ENCODE measurements around the gene SLX4IP.

SLX4IP gene

DNA sequence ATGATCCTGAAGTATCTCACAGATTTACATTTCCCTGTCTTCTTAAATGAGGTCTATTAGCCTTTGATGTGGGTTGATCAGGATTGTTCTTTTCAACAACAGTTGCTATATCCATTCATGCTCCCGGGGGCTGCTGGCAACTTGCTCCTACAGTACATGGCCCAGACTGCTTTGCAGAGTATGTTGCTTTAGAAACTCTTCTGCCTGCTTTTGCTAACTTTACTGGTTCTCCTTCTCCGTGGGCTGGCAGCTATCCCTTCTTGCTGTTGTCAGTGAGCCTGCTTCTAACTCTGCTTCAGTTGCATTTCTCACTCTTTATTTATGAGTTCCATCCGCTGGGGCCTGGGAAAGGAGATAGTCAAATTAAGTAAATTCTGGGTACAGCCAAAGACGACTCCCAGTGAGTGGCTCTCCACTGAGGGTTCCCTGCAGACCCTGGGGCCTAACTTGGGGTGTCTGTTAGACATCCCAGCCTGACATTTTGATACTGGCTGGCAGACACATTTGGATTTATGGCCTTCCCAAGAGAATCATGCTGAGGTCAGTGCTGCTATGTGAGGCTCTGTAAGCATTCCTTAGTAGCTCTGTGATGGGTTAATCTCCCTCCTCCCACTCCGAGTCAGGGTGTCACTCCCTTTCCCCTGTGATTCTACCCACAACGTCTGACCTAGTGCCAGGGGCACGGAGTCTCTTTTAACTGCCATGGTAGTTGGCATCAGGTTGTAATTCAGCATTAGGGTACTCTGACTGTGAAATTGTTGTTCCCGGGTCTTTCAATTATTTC, 73.6 kb downstream of the SLX4IP start:
- DNase-seq (ENCODE audit: low read depth), result no peak
- TF ChIP-seq, protein P1, sequence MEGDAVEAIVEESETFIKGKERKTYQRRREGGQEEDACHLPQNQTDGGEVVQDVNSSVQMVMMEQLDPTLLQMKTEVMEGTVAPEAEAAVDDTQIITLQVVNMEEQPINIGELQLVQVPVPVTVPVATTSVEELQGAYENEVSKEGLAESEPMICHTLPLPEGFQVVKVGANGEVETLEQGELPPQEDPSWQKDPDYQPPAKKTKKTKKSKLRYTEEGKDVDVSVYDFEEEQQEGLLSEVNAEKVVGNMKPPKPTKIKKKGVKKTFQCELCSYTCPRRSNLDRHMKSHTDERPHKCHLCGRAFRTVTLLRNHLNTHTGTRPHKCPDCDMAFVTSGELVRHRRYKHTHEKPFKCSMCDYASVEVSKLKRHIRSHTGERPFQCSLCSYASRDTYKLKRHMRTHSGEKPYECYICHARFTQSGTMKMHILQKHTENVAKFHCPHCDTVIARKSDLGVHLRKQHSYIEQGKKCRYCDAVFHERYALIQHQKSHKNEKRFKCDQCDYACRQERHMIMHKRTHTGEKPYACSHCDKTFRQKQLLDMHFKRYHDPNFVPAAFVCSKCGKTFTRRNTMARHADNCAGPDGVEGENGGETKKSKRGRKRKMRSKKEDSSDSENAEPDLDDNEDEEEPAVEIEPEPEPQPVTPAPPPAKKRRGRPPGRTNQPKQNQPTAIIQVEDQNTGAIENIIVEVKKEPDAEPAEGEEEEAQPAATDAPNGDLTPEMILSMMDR (IDR thresholded peaks at IDR 0.05; ENCODE audit: insufficient read depth, low read depth, low read length, missing control alignments), result no peak
- no peak overlapping the region for H3K4me3 ChIP-seq (ENCODE audit: low read length)

DNA sequence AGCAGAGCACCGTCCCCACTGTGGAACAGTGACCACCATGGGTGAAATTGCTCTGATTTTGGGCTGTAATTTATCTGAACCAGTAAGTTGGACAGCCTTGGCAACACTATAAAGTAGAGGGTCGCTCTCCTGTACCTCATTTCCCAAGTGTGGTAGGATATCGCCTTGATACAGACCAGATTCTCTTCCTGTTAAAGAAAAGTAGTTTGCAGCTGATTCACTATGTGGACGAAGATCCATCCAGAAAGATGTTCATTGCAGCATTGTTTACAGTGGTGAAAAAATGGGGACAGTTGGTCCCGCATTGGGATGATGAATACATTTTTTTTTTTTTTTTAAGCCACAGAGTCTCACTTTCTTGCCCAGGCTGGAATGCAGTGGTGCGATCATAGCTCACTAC, 74.3 kb downstream of the SLX4IP start:
- TF ChIP-seq, protein P1 (IDR thresholded peaks at IDR 0.05; ENCODE audit: insufficient read depth, low read depth, low read length, missing control alignments), result no peak
- DNase-seq (ENCODE audit: low read depth), result no peak
- H3K4me3 ChIP-seq (ENCODE audit: low read length), result no peak overlapping the region

DNA sequence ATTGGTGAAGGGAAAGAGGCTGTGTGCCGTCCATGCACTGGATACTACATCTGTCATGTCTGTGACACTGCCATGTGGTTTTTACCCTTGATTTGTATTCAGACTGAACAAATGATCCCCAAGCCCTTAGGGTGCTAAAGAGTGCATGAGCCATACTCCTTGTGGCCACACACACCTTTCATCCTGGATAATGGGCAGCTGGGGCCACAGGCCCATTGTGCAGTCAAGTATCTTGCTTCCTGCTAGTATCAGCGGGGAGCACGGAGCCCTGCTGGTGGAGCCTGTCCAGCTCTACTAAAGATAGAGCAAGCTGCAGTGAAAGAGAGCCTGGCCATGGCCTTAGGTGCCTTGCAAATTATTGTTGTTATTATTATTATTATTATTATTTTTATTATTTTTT, 75.1 kb downstream of the SLX4IP start:
- no peak overlapping the region for H3K4me3 ChIP-seq (ENCODE audit: low read length)
- TF ChIP-seq, protein P1 (IDR thresholded peaks at IDR 0.05; ENCODE audit: insufficient read depth, low read depth, low read length, missing control alignments), result no peak
- DNase-seq (ENCODE audit: low read depth), result no peak

DNA sequence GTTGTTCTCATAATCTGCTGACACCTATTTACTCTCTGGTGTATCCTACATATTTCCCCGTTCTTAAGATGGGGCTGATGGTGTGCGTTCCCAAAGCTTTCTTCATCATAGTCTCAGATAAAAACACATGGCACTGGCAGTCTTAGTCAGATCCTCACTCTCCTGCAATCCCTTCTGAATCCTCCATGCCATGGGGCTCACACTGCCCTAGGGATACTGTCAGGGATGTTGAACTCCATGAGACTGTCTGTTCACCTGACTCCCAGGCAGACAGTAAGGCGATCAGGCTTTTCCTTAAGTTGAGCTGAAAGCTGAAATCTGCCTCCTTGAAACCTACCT, 76.0 kb downstream of the SLX4IP start:
- TF ChIP-seq, protein P1 (IDR thresholded peaks at IDR 0.05; ENCODE audit: insufficient read depth, low read depth, low read length, missing control alignments), result peak; percentile 9
- no peak overlapping the region for H3K4me3 ChIP-seq (ENCODE audit: low read length)
- no peak for DNase-seq (ENCODE audit: low read depth)

DNA sequence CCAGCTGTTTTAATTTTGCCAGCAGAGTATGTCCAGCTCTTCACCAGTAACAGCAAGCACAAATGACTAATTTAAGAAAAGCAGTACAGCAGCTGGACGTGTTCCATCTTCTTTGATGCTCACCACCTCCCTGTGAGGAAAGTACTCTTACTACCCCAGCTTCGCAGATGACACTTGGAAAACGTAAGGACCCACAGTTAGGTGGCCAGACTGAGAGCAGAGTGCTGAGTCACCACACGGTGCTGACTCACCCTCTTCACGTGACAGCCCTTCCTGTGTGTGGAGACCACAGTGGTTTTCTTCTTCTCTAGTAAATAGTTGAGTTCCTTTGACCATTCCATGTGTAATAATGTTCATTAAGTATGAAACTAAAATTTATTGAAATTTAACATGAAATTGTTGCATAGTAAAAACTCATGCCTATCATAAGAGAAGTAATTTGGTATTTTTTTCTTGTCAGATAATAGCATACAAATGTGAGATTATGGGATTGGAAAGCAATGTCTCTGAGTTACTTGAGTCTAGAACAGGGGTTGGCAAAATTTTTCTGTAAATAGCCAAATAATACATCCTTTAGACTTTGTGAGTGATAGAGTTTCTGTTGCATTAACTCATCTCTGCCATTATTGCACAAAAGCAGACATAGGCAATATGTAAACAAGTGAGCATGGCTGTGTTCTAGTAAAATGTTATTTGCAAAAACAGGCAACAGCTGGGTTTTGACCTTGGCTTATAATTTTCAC, 76.6 kb downstream of the SLX4IP start:
- DNase-seq (ENCODE audit: low read depth), result peak; percentile 95
- TF ChIP-seq, protein P1 (IDR thresholded peaks at IDR 0.05; ENCODE audit: insufficient read depth, low read depth, low read length, missing control alignments), result no peak
- H3K4me3 ChIP-seq (ENCODE audit: low read length), result no peak overlapping the region

DNA sequence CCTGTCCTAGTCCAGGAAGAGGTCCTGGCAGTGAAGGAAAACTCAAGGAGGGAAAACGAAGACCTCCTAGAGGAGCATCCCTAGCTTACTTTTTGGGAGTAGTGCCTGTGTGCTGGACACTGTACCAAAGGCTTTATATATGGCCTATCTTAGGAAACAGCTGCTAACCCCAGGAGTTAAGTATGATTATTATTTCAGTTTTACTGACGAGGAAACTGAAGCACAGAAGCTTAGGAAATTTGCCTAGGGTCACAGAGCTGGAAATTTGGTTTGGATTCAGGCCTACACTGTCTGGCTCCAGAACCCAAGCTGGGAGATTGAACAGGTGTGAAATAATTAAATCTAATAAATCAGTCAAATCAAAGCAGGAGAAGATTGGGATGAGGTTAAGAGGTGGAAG, 78.0 kb downstream of the SLX4IP start:
- TF ChIP-seq, protein P1 (IDR thresholded peaks at IDR 0.05; ENCODE audit: insufficient read depth, low read depth, low read length, missing control alignments), result no peak
- H3K4me3 ChIP-seq (ENCODE audit: low read length), result no peak overlapping the region

More for the DNA sequence above, 78.0 kb downstream of the SLX4IP start:
- DNase-seq (ENCODE audit: low read depth), result no peak
